Stomach (tissue), 9 donors: ENCODE data around the gene ADCY10. TPM values are rescaled to one million over a fixed set of nuclear protein-coding genes. Genes with fewer than 3 reads are reported as not detected.

Experiments
- DNase-seq, 2 donors: peaks; one replicate each; pipeline versions ENCODE4 v3.0.0 to v3.0.0-alpha.2; 2013 to 2019
- H3K27ac ChIP-seq, 5 donors: fragments of 200-600 bp in 4 of 5; sonication (generic) in 4 of 5; one replicate each; pipeline ENCODE4 v1.5.1; 2013 to 2019; ENCODE audit warnings: mild to moderate bottlenecking in 1 of 5, moderate library complexity in 1 of 5
- H3K27me3 ChIP-seq, 3 donors: fragments of 200-600 bp; sonication (generic); one replicate each; pipeline ENCODE4 v1.5.1; 2017 to 2019; ENCODE audit warnings: mixed run types in 1 of 3
- H3K36me3 ChIP-seq, 4 donors: fragments of 200-600 bp; sonication (generic); 1 replicate in 3 of 4; 2 replicates in 1 of 4; pipeline ENCODE4 v1.5.1; 2016 to 2019
- H3K4me1 ChIP-seq, 4 donors: fragments of 200-600 bp; sonication (generic); one replicate each; pipeline ENCODE4 v1.5.1; 2016 to 2019
- H3K4me3 ChIP-seq, 4 donors: fragments of 200-600 bp; sonication (generic) in 3 of 4; one replicate each; pipeline ENCODE4 v1.5.1; 2016 to 2019; ENCODE audit warnings: mild to moderate bottlenecking in 1 of 4
- H3K9me3 ChIP-seq, 4 donors: fragments of 200-600 bp; sonication (generic); one replicate each; pipeline ENCODE4 v1.5.1; 2016 to 2019
- CTCF ChIP-seq, 7 experiments: fragments of 450-650 bp in 4 of 7; fragments of 200-600 bp in 3 of 7; sonication (generic) in 3 of 7; IDR thresholded peaks; one replicate each; pipeline ENCODE4 v1.5.1; 2016 to 2019; ENCODE audit warnings: antibody characterized with exemption in 7 of 7, control low read depth in 2 of 7, mild to moderate bottlenecking in 1 of 7
- EP300 ChIP-seq: sonication (generic); formaldehyde crosslinking; IDR thresholded peaks from one replicate; pipeline ENCODE4 v1.6.1; 2017; ENCODE audit warnings: antibody characterized with exemption
- POLR2A ChIP-seq, 4 donors: fragments of 450-650 bp; IDR thresholded peaks; one replicate each; pipeline ENCODE4 v1.6.1; 2016; ENCODE audit warnings: antibody characterized with exemption in 4 of 4, control low read depth in 2 of 4, mild to moderate bottlenecking in 1 of 4, moderate library complexity in 1 of 4
- POLR2AphosphoS5 ChIP-seq, 3 donors: sonication (generic); formaldehyde crosslinking; IDR thresholded peaks; one replicate each; pipeline ENCODE4 v1.6.1; 2016; ENCODE audit warnings: antibody characterized with exemption in 3 of 3
- WGBS, 5 donors: extraction: QIAGEN DNeasy Blood & Tissue Kit in 3 of 5; methylation state at CpG; one replicate each; pipeline versions ENCODE4 v1.1.5 to v1.1.7; 2013 to 2018; 5-methylcytosine and 5-hydroxymethylcytosine counted together
- intact Hi-C: fragments of 100-400 bp; cut with DNase I; formaldehyde crosslinking; loops from one replicate; pipeline ENCODE4 v1.15.1; 2023; ENCODE audit warnings: low total_unique reads
- polyA plus RNA-seq, 3 donors: library from polyadenylated mRNA; stranded (reverse); fragments of 200-250 nt; gene quantifications; one replicate each; pipeline ENCODE4 v1.2.3, GENCODE V29; 2013
- total RNA-seq, 5 donors: library from RNA; depleted of rRNA; stranded (reverse); fragments of >200 nt; gene quantifications; one replicate each; pipeline versions ENCODE4 v1.1.0 to v1.2.3, GENCODE V29; 2014 to 2016
- donor health status: healthy with polysubstance abuse.
- donor health status: Bipolar disorder and iron deficiency.
- donor health status: healthy.

The ADCY10 gene
- total and polyA plus RNA-seq, 8 donors: 0.60 TPM; not detected in 7

GRCh38 chr1:167763525-167764220, 150.3 kb downstream of the ADCY10 start:
- intact Hi-C loops: no loop called here
- no peaks in the 10 kb centered on the region for H3K9me3 ChIP-seq
- no peak overlapping the region for H3K27ac ChIP-seq
- no peaks in the 10 kb centered on the region for H3K27me3 ChIP-seq
- peaks cover 0 to 42% (median 15%) of the 10 kb centered on the region in 4 donors for H3K4me1 ChIP-seq
- WGBS, 5 donors: 42 to 57% (median 47%) methylated on average over 5 of the region's 5 CpGs
- TF ChIP-seq EP300 (no peak), POLR2A (IDR thresholded peaks at IDR 0.05) (no peak), CTCF (IDR thresholded peaks at IDR 0.05) (no peak), POLR2AphosphoS5 (IDR thresholded peaks at IDR 0.05) (no peak)
- H3K4me3 ChIP-seq: no peak overlapping the region
- peaks cover 3 to 30% (median 29%) of the 10 kb centered on the region in 4 donors for H3K36me3 ChIP-seq
- no peak for DNase-seq

- WGBS, 5 donors: 91 to 96% (median 96%) methylated on average over 8 of the region's 8 CpGs
- DNase-seq: peak in 1 of 2 donors; percentile 38
- H3K27ac ChIP-seq: no peak overlapping the region
- peaks cover 1 to 55% (median 26%) of the 10 kb centered on the region in 4 donors for H3K4me1 ChIP-seq
- H3K4me3 ChIP-seq: no peak overlapping the region
- intact Hi-C loops: no loop called here
- H3K9me3 ChIP-seq: no peaks in the 10 kb centered on the region
- TF ChIP-seq POLR2AphosphoS5 (IDR thresholded peaks at IDR 0.05): no peak
- TF ChIP-seq EP300: no peak
- TF ChIP-seq CTCF (IDR thresholded peaks at IDR 0.05): no peak
- no peak for TF ChIP-seq POLR2A (IDR thresholded peaks at IDR 0.05)
- H3K27me3 ChIP-seq: no peaks in the 10 kb centered on the region
- peaks cover 3 to 19% (median 18%) of the 10 kb centered on the region in 4 donors for H3K36me3 ChIP-seq
Measured at GRCh38 chr1:167762061-167762746, 151.7 kb downstream of the ADCY10 start.

DNA sequence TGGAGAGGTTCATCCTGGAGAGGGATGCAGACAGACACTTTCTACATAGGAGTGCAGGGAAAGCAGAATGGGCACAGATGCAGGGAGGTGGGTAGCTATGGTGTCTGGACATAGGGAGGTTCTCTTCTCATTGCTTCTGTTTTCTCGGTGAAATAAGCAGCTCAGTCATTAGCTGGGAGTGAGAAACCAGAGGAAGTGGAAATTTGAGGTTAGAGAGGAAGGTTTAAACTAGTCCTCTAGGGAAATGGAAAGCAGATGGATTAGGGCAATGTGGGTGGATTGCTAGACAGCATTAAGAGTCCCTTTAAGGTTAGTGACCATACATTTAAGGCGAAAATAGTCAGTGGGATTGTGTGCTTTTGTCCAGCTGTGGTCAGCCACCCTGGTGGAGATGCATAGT, 152.5 kb downstream of the ADCY10 start:
- intact Hi-C loops: no loop called here
- H3K4me1 ChIP-seq: peaks cover 8 to 59% (median 34%) of the 10 kb centered on the region in 4 donors
- TF ChIP-seq EP300 (no peak), CTCF (IDR thresholded peaks at IDR 0.05) (no peak), POLR2AphosphoS5 (IDR thresholded peaks at IDR 0.05) (no peak), POLR2A (IDR thresholded peaks at IDR 0.05) (no peak)
- WGBS, 5 donors: 46 to 74% (median 59%) methylated on average over 2 of the region's 2 CpGs
- no peak overlapping the region for H3K27ac ChIP-seq
- H3K36me3 ChIP-seq: peaks cover 3 to 11% (median 10%) of the 10 kb centered on the region in 4 donors
- H3K4me3 ChIP-seq: no peak overlapping the region
- H3K27me3 ChIP-seq: no peaks in the 10 kb centered on the region
- no peak for DNase-seq
- H3K9me3 ChIP-seq: no peaks in the 10 kb centered on the region

Other genes starting within 250 kb of the ADCY10 start
- 100 to 1,000 TPM in 1 of 5 donors, 10 to 100 TPM in 4; 29.9 to 115 (median 51.9) TPM for gene MPZL1, start 192.2 kb downstream of the ADCY10 start, total RNA-seq
- gene MPZL1, start 192.2 kb downstream of the ADCY10 start, polyA plus RNA-seq: 10 to 100 TPM in 2 of 3 donors, 1 to 10 TPM in 1; 7.2 to 25.0 (median 15.7) TPM
- 100 to 1,000 TPM in 3 of 5 donors, 10 to 100 TPM in 2; 57.8 to 124 (median 112) TPM for gene DCAF6, start 22.5 kb upstream of the ADCY10 start, total RNA-seq
- gene DCAF6, start 22.5 kb upstream of the ADCY10 start, polyA plus RNA-seq: 10 to 100 TPM; 39.3 to 51.9 (median 51.9) TPM
- gene MPC2, start 22.9 kb upstream of the ADCY10 start, total RNA-seq: 10 to 100 TPM; 47.2 to 68.1 (median 54.9) TPM
- gene MPC2, start 22.9 kb upstream of the ADCY10 start, polyA plus RNA-seq: 100 to 1,000 TPM; 174 to 271 (median 201) TPM
- gene GPR161, start 222.8 kb upstream of the ADCY10 start, total RNA-seq: 1 to 10 TPM; 3.1 to 8.1 (median 5.8) TPM
- gene GPR161, start 222.8 kb upstream of the ADCY10 start, polyA plus RNA-seq: 1 to 10 TPM; 1.1 to 2.9 (median 2.6) TPM